ENCODE data around the gene LCA5.

GRCh38 chr6:79536585-79536953 is 661 bp downstream of the LCA5 start:
- TF ChIP-seq CTCF (tag by site-specific recombination; IDR thresholded peaks at IDR 0.05) = no peak
- no peak for TF ChIP-seq ZNF548 (tag by site-specific recombination; IDR thresholded peaks at IDR 0.05)
- TF ChIP-seq ZNF660 (tag by site-specific recombination; IDR thresholded peaks at IDR 0.05) = no peak
- no peak for TF ChIP-seq REST (tag by site-specific recombination; IDR thresholded peaks at IDR 0.05)
- TF ChIP-seq ZNF114 (tag by site-specific recombination; IDR thresholded peaks at IDR 0.05) = no peak
- TF ChIP-seq ZBTB1 (tag by site-specific recombination; IDR thresholded peaks at IDR 0.05) = no peak
- TF ChIP-seq ZNF132 (tag by site-specific recombination; IDR thresholded peaks at IDR 0.05; ENCODE audit: borderline replicate concordance) = no peak
- no peak for TF ChIP-seq KLF1 (tag by site-specific recombination; IDR thresholded peaks at IDR 0.05)
- no peak for TF ChIP-seq GLI2 (tag by site-specific recombination; IDR thresholded peaks at IDR 0.05; ENCODE audit: borderline replicate concordance, low read depth)
- TF ChIP-seq ZNF585B (tag by site-specific recombination; IDR thresholded peaks at IDR 0.05) = no peak
- no peak for TF ChIP-seq ZNF704 (tag by site-specific recombination; IDR thresholded peaks at IDR 0.05)

Data from HEK293 (cell line).